OCI-LY1 (cell line): ENCODE results near the gene ZNF296.

Source experiments
- H2AFZ ChIP-seq: fragments of 200-600 bp; sonication (generic), shearing (Covaris generic); 2 replicates; pipeline ENCODE4 v1.6.0; 2014; ENCODE audit warnings: antibody characterized with exemption, mild to moderate bottlenecking, low read length
- H3F3A ChIP-seq: fragments of 200-600 bp; sonication (generic), shearing (Covaris generic); 2 replicates; pipeline ENCODE4 v1.6.0; 2014; ENCODE audit warnings: mild to moderate bottlenecking, antibody characterized with exemption, low read length, moderate library complexity; ENCODE audit not compliant: insufficient read depth
- H3K27ac ChIP-seq: fragments of 200-600 bp; sonication (generic); 2 replicates; pipeline ENCODE4 v1.5.1; 2014; ENCODE audit warnings: low read length, mixed run types, mild to moderate bottlenecking, low read depth; ENCODE audit not compliant: poor library complexity, severe bottlenecking
- H3K27me3 ChIP-seq: fragments of 200-600 bp; sonication (generic); 2 replicates; pipeline ENCODE4 v1.6.0; 2014; ENCODE audit warnings: antibody characterized with exemption, mild to moderate bottlenecking, low read length, moderate library complexity; ENCODE audit not compliant: insufficient read depth
- H3K36me3 ChIP-seq: fragments of 200-600 bp; sonication (generic); 2 replicates; pipeline ENCODE4 v1.6.1; 2014; ENCODE audit warnings: mild to moderate bottlenecking, antibody characterized with exemption, low read length, moderate library complexity, mixed read lengths; ENCODE audit not compliant: insufficient read depth
- H3K4me1 ChIP-seq: fragments of 200-600 bp; sonication (generic); 2 replicates; pipeline ENCODE4 v1.5.1; 2014; ENCODE audit warnings: mild to moderate bottlenecking, low read length, moderate library complexity; ENCODE audit not compliant: insufficient read depth, severe bottlenecking
- H3K4me2 ChIP-seq: fragments of 200-600 bp; sonication (generic), shearing (Covaris generic); 2 replicates; pipeline ENCODE4 v1.6.1; 2014; ENCODE audit warnings: low read length
- H3K4me3 ChIP-seq: fragments of 200-600 bp; sonication (generic); 2 replicates; pipeline ENCODE4 v1.5.1; 2014; ENCODE audit warnings: low read length, low read depth, mild to moderate bottlenecking, mixed read lengths; ENCODE audit not compliant: poor library complexity, severe bottlenecking
- H3K79me2 ChIP-seq: fragments of 200-600 bp; shearing (Covaris generic); 2 replicates; pipeline ENCODE4 v1.6.1; 2016; ENCODE audit warnings: mixed run types, low read length, mixed read lengths; ENCODE audit not compliant: insufficient read depth
- H3K9ac ChIP-seq: fragments of 200-600 bp; sonication (generic), shearing (Covaris generic); 2 replicates; pipeline ENCODE4 v1.6.1; 2014; ENCODE audit warnings: mild to moderate bottlenecking, low read length, mixed read lengths
- H3K9me2 ChIP-seq: fragments of 200-600 bp; sonication (generic), shearing (Covaris generic); 2 replicates; pipeline ENCODE4 v1.6.1; 2014; ENCODE audit warnings: low read depth, mild to moderate bottlenecking, low read length, mixed read lengths
- H3K9me3 ChIP-seq: fragments of 200-600 bp; shearing (Covaris generic); 2 replicates; pipeline ENCODE4 v1.6.1; 2014; ENCODE audit warnings: low read length, mixed read lengths
- H4K20me1 ChIP-seq: fragments of 200-600 bp; sonication (generic), shearing (Covaris generic); 2 replicates; pipeline ENCODE4 v1.6.0; 2016; ENCODE audit warnings: mild to moderate bottlenecking, low read length; ENCODE audit not compliant: insufficient read depth
- EZH2 ChIP-seq: fragments of 200-600 bp; sonication (generic), shearing (Covaris generic); IDR thresholded peaks from 2 replicates; pipeline ENCODE4 v1.8.0; 2017; ENCODE audit warnings: borderline replicate concordance, mixed run types, mild to moderate bottlenecking, antibody characterized with exemption, low read length, moderate library complexity, mixed read lengths
- TF ChIP-seq, protein P1 (sequence below): fragments of 200-600 bp; sonication (generic), shearing (Covaris generic); IDR thresholded peaks from 2 replicates; pipeline ENCODE4 v1.5.1; 2017; ENCODE audit warnings: mild to moderate bottlenecking, antibody characterized with exemption, low read length, moderate library complexity, mixed read lengths

ZNF296 gene

DNA sequence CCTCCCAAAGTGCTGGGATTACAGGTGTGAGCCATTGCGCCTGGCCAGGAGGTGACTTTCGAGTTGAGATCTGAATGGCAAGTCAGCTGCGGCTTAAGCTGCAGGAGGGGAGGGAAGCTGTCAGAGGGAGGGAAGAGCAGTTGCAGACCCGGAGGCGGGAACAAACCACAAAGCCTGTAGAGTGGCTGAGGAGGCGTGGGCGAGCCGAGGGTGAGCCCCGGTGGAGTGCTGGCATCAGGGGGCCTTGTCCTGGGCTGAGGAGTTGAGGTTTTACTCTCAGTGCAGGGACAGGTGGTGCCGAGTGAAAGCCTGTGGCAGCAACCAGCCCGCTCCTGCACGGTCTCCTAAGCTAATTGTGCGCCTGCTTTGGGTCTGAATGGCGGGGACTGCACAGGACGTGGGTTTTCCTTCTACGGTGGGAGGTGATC, 40.9 kb upstream of the ZNF296 start:
- Histone ChIP-seq H4K20me1 (no peaks in the 10 kb centered on the region), H3K4me1 (peaks cover 88% of the 10 kb centered on the region), H3K27ac (peak overlapping the region; percentile 84), H3K27me3 (no peaks in the 10 kb centered on the region), H3K4me2 (peak overlapping the region; percentile 49; the same call in 1 of the 2 replicates), H3F3A (no peaks in the 10 kb centered on the region), H3K79me2 (no peaks in the 10 kb centered on the region), H3K4me3 (no peak overlapping the region), H3K36me3 (no peaks in the 10 kb centered on the region), H2AFZ (no peak overlapping the region), H3K9me3 (no peaks in the 10 kb centered on the region), H3K9ac (peak overlapping the region; percentile 15; the same call in 1 of the 2 replicates), H3K9me2 (no peaks in the 10 kb centered on the region)
- TF ChIP-seq EZH2 = no peak
- TF ChIP-seq, protein P1, sequence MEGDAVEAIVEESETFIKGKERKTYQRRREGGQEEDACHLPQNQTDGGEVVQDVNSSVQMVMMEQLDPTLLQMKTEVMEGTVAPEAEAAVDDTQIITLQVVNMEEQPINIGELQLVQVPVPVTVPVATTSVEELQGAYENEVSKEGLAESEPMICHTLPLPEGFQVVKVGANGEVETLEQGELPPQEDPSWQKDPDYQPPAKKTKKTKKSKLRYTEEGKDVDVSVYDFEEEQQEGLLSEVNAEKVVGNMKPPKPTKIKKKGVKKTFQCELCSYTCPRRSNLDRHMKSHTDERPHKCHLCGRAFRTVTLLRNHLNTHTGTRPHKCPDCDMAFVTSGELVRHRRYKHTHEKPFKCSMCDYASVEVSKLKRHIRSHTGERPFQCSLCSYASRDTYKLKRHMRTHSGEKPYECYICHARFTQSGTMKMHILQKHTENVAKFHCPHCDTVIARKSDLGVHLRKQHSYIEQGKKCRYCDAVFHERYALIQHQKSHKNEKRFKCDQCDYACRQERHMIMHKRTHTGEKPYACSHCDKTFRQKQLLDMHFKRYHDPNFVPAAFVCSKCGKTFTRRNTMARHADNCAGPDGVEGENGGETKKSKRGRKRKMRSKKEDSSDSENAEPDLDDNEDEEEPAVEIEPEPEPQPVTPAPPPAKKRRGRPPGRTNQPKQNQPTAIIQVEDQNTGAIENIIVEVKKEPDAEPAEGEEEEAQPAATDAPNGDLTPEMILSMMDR = no peak

DNA sequence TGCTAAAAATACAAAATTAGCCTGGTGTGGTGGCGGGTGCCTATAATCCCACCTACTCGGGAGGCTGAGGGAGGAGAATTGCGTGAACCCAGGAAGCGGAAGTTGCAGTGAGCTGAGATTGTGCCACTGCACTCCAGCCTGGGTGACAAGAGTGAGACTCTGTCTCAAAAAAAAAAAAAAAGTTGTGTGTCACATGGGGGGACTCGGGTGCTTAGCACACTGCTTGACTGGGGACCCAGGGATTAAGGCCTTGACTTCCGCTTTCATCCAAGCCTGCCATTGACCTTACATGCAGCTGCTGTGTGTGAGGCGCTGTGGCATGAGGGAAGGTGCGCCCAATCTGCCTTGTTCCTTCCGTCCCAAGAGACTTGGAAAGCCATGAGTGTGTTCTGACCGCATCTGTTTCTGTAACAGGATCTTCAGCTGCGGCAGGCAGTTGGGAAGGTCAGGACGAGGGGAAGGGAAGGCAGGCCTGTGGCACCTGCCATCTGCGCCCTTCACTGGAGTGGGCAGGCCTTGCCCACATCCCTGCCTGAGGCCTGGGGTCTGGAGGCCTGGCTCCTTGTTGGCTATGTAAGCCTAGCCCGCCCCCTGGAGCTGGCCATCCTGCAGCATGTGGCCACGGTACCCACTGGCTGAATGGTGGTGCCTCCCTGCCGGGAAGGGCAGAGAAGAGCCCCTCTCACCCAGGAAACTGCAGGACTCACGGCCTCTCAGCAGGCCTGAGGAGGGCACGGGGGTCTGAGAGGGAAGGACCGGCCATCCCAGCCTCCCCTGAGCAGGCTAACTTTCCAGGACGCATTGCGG, 39.7 kb upstream of the ZNF296 start:
- H3K27me3 ChIP-seq = no peaks in the 10 kb centered on the region
- no peaks in the 10 kb centered on the region for H3K79me2 ChIP-seq
- no peaks in the 10 kb centered on the region for H3K36me3 ChIP-seq
- no peaks in the 10 kb centered on the region for H3K9me3 ChIP-seq
- no peaks in the 10 kb centered on the region for H4K20me1 ChIP-seq
- H3F3A ChIP-seq = no peaks in the 10 kb centered on the region
- H3K9me2 ChIP-seq = no peaks in the 10 kb centered on the region
- no peak overlapping the region for H2AFZ ChIP-seq
- peak overlapping the region; percentile 51; the same call in 1 of the 2 replicates for H3K9ac ChIP-seq
- peak overlapping the region; percentile 84 for H3K27ac ChIP-seq
- no peak overlapping the region; the same call in 1 of the 2 replicates for H3K4me2 ChIP-seq
- TF ChIP-seq, protein P1 = no peak
- no peak for TF ChIP-seq EZH2
- peaks cover 80% of the 10 kb centered on the region for H3K4me1 ChIP-seq
- no peak overlapping the region for H3K4me3 ChIP-seq

DNA sequence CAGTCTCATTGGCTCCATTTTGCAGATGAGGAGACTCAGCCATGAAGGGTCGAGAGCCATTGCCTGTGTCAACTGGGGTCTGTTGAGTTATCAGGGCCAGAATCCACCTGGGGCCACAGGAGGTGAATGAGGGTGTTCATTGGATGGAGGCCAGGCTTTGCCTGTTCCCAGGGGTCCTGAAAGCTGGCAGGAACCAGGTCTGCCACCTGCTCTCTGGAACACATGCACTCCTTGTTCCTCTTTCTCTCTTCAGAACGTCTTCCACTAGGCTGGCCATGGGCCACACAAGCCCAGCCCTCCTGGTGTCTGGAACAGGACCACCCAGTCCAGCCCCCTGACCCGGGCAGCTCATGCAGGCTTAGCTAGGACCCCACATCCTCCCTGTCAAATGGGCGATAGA, 37.8 kb upstream of the ZNF296 start:
- Histone ChIP-seq H3K9me3 (no peaks in the 10 kb centered on the region), H3K9ac (no peak overlapping the region), H3K4me3 (no peak overlapping the region), H3K27me3 (no peaks in the 10 kb centered on the region), H3K4me1 (peaks cover 90% of the 10 kb centered on the region), H3K27ac (peak overlapping the region; percentile 84), H3F3A (no peaks in the 10 kb centered on the region), H4K20me1 (no peaks in the 10 kb centered on the region), H3K79me2 (0 out of 2 replicates have a peak, but pooled peaks cover 4% of the 10 kb centered on the region), H3K4me2 (peak overlapping the region; percentile 35; the same call in 1 of the 2 replicates), H3K36me3 (no peaks in the 10 kb centered on the region), H3K9me2 (no peaks in the 10 kb centered on the region), H2AFZ (no peak overlapping the region)
- TF ChIP-seq EZH2 = no peak
- TF ChIP-seq, protein P1 = no peak
